ENCODE measurements around the gene TSPAN9. TPM values are rescaled to one million over a fixed set of nuclear protein-coding genes. Genes with fewer than 3 reads are reported as not detected.

Gene TSPAN9
- total and polyA plus RNA-seq, 4 donors, result 17.4 to 62.9 (median 34.2) TPM

DNA sequence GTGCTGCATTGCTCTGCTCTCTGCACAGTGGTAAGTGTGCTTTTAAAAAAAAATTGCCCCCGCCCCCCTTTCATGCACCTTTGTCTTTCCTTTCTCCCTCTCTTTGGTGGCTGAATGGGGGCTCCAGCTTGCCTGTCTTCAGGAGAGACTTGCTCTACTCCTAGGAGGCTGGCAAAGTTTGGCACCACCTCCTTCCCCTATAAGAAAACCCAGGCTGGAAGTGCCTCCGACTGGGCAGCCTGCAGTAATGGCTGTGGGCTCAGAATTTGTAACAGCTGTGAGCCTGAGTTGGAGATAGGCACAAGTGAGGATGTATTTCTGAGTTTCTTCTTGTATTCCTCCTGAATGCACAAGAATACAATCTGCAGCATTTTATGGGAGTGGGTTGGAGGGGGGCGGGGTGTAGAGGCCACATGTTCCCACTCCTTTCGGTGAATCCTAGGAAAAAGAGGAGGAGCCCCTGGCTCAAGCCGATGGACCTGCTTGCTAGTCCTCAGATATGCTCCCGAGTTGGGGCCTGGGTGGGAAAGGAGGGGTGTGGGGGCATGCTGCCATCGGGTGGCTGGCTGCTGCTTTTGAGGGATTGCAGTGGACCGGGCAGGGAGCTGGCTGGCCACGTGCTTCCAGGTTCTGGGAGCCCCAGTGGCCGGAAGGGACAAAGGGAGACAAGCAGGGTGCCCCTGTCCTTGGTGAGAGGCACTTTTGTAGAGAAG lies 124.3 kb downstream of the TSPAN9 start:
- 83% methylated on average over 10 of the region's 10 CpGs for WGBS
- Histone ChIP-seq H3K4me1 (ENCODE audit: control insufficient read depth in 4 of 4, insufficient read depth in 4 of 4, low read length in 3 of 4) (peaks cover 0 to 23% (median 4%) of the 10 kb centered on the region in 4 donors), H3K9ac (ENCODE audit: low read depth in 1 of 2, low read length in 2 of 2) (no peak overlapping the region), H3K36me3 (ENCODE audit: control insufficient read depth in 4 of 4, insufficient read depth in 3 of 4, low read depth in 1 of 4, low read length in 3 of 4) (peaks cover 0 to 11% (median 2%) of the 10 kb centered on the region in 4 donors), H3K9me3 (ENCODE audit: control insufficient read depth in 4 of 4, low read length in 3 of 4) (no peaks in the 10 kb centered on the region), H3K27me3 (ENCODE audit: control insufficient read depth in 4 of 4, insufficient read depth in 4 of 4, low read length in 3 of 4) (no peaks in the 10 kb centered on the region), H3K27ac (ENCODE audit: low read depth in 1 of 2, low read length in 2 of 2) (no peak overlapping the region), H3K4me3 (ENCODE audit: low read depth in 1 of 3, low read length in 3 of 3) (no peak overlapping the region)
- DNase-seq (ENCODE audit: low spot score), result no peak
- TF ChIP-seq JUND (IDR thresholded peaks at IDR 0.05), result no peak
- TF ChIP-seq FOXA2 (IDR thresholded peaks at IDR 0.05), result no peak
- TF ChIP-seq RAD21 (IDR thresholded peaks at IDR 0.05), result no peak
- no peak for TF ChIP-seq HNF4G (IDR thresholded peaks at IDR 0.05)
- TF ChIP-seq, protein P1, sequence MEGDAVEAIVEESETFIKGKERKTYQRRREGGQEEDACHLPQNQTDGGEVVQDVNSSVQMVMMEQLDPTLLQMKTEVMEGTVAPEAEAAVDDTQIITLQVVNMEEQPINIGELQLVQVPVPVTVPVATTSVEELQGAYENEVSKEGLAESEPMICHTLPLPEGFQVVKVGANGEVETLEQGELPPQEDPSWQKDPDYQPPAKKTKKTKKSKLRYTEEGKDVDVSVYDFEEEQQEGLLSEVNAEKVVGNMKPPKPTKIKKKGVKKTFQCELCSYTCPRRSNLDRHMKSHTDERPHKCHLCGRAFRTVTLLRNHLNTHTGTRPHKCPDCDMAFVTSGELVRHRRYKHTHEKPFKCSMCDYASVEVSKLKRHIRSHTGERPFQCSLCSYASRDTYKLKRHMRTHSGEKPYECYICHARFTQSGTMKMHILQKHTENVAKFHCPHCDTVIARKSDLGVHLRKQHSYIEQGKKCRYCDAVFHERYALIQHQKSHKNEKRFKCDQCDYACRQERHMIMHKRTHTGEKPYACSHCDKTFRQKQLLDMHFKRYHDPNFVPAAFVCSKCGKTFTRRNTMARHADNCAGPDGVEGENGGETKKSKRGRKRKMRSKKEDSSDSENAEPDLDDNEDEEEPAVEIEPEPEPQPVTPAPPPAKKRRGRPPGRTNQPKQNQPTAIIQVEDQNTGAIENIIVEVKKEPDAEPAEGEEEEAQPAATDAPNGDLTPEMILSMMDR (IDR thresholded peaks at IDR 0.05; ENCODE audit: low read depth, low read length, missing input control), result no peak
- no peak for TF ChIP-seq TAF1 (conservative IDR thresholded peaks at IDR 0.05)
- TF ChIP-seq, protein P2, sequence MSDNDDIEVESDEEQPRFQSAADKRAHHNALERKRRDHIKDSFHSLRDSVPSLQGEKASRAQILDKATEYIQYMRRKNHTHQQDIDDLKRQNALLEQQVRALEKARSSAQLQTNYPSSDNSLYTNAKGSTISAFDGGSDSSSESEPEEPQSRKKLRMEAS (IDR thresholded peaks at IDR 0.05), result no peak
- TF ChIP-seq EGR1 (IDR thresholded peaks at IDR 0.05; ENCODE audit: low read depth in 2 of 2), result no peak
- no peak for TF ChIP-seq FOXA1 (IDR thresholded peaks at IDR 0.05)
- no peak for TF ChIP-seq NR2F2 (IDR thresholded peaks at IDR 0.05)
- TF ChIP-seq HNF4A (conservative IDR thresholded peaks at IDR 0.05), result no peak
- TF ChIP-seq, protein P3, sequence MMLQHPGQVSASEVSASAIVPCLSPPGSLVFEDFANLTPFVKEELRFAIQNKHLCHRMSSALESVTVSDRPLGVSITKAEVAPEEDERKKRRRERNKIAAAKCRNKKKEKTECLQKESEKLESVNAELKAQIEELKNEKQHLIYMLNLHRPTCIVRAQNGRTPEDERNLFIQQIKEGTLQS (IDR thresholded peaks at IDR 0.05), result no peak
- TF ChIP-seq GABPA (IDR thresholded peaks at IDR 0.05 in 1 of 2, conservative IDR thresholded peaks at IDR 0.05 in 1 of 2), result no peak
- no peak for TF ChIP-seq YY1 (IDR thresholded peaks at IDR 0.05)
- TF ChIP-seq, protein P4, sequence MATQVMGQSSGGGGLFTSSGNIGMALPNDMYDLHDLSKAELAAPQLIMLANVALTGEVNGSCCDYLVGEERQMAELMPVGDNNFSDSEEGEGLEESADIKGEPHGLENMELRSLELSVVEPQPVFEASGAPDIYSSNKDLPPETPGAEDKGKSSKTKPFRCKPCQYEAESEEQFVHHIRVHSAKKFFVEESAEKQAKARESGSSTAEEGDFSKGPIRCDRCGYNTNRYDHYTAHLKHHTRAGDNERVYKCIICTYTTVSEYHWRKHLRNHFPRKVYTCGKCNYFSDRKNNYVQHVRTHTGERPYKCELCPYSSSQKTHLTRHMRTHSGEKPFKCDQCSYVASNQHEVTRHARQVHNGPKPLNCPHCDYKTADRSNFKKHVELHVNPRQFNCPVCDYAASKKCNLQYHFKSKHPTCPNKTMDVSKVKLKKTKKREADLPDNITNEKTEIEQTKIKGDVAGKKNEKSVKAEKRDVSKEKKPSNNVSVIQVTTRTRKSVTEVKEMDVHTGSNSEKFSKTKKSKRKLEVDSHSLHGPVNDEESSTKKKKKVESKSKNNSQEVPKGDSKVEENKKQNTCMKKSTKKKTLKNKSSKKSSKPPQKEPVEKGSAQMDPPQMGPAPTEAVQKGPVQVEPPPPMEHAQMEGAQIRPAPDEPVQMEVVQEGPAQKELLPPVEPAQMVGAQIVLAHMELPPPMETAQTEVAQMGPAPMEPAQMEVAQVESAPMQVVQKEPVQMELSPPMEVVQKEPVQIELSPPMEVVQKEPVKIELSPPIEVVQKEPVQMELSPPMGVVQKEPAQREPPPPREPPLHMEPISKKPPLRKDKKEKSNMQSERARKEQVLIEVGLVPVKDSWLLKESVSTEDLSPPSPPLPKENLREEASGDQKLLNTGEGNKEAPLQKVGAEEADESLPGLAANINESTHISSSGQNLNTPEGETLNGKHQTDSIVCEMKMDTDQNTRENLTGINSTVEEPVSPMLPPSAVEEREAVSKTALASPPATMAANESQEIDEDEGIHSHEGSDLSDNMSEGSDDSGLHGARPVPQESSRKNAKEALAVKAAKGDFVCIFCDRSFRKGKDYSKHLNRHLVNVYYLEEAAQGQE (IDR thresholded peaks at IDR 0.05), result no peak

DNA sequence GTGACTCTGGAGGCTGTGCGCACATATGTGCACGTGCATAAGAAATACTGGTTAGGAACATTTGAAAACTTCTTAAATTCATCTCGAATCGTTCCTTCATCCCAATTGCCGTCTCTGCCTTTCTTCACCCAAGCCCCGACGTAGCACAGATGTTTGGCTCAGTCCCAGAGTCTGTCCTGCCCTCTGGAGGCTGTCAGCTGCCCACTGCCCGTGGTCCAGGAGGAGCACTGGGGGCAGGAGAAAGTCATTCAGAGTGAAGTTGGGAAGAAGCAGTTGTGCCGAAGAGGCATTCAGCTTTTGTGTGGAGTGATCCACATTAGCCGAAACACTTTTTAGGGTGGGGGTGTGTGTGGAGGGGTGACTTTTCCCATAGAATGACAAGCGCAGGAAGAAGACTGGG lies 124.9 kb downstream of the TSPAN9 start:
- no peak for TF ChIP-seq TAF1 (conservative IDR thresholded peaks at IDR 0.05)
- TF ChIP-seq RXRA (IDR thresholded peaks at IDR 0.05), result no peak
- no peak for TF ChIP-seq GABPA (IDR thresholded peaks at IDR 0.05 in 1 of 2, conservative IDR thresholded peaks at IDR 0.05 in 1 of 2)
- TF ChIP-seq, protein P1 (IDR thresholded peaks at IDR 0.05; ENCODE audit: low read depth, low read length, missing input control), result no peak
- TF ChIP-seq NR2F2 (IDR thresholded peaks at IDR 0.05), result no peak
- TF ChIP-seq FOXA2 (IDR thresholded peaks at IDR 0.05), result no peak
- no peak overlapping the region for H3K4me3 ChIP-seq (ENCODE audit: low read depth in 1 of 3, low read length in 3 of 3)
- no peak for DNase-seq (ENCODE audit: low spot score)
- peaks cover 0 to 20% (median 4%) of the 10 kb centered on the region in 4 donors for H3K4me1 ChIP-seq (ENCODE audit: control insufficient read depth in 4 of 4, insufficient read depth in 4 of 4, low read length in 3 of 4)
- peaks cover 0 to 11% (median 3%) of the 10 kb centered on the region in 4 donors for H3K36me3 ChIP-seq (ENCODE audit: control insufficient read depth in 4 of 4, insufficient read depth in 3 of 4, low read depth in 1 of 4, low read length in 3 of 4)
- no peak overlapping the region for H3K9ac ChIP-seq (ENCODE audit: low read depth in 1 of 2, low read length in 2 of 2)
- H3K27ac ChIP-seq (ENCODE audit: low read depth in 1 of 2, low read length in 2 of 2), result no peak overlapping the region
- no peaks in the 10 kb centered on the region for H3K27me3 ChIP-seq (ENCODE audit: control insufficient read depth in 4 of 4, insufficient read depth in 4 of 4, low read length in 3 of 4)
- WGBS, result 75% methylated on average over 11 of the region's 11 CpGs
- H3K9me3 ChIP-seq (ENCODE audit: control insufficient read depth in 4 of 4, low read length in 3 of 4), result no peaks in the 10 kb centered on the region

Data from liver (tissue), 9 donors.